Endothelial cell of hepatic sinusoid (primary cell): ENCODE measurements around the gene RMDN2.
"Not testable (repeated sequence)": the region's sequence is repeated elsewhere in the genome, so short reads cannot be mapped to it uniquely, and the experiment has no call there.

Experiments used
- in situ Hi-C: cut with HindIII; loops from 2 replicates; pipeline ENCODE4 v1.10.0; 2017; ENCODE audit warnings: low sequenced_read_pairs

RMDN2 gene

DNA sequence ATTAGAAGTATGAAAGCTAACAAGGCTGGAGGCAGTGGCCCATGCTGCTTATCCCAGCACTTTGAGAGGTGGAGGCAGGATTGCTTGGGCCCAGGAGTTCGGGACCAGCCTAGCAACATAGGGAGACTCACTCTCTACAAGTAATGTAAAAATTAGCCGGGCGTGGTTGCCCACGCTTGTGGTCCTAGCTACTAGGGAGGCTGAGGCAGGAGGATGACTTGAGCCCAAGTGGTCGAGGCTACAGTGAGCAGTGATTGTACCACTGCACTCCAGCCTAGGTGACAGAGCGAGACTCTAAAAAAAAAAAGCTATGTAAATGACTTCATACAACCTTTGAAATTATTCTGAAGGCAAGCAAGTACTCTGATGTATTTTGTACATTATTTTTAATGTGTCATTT, 1.5 kb downstream of the RMDN2 start:
- in situ Hi-C loops, result no loop called here

DNA sequence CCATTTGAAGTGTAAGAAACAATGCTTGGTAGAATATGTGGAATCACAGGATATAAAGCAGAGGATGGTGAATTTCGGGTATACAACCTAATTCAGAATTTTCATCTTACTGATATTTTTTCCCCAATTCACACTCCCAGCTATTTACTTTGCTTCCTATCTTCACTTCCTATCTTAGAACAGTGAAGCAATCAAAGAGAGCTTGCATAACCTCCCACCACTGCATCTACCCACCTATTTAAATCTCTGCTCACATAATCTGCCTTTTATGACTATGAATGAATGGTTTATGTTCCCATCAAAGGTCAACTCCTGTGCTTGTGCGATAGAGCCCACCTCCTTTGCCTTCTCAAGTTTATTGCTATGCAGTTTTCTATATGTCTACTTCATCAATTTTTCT, 3.3 kb downstream of the RMDN2 start:
- in situ Hi-C loops, result no loop called here

GRCh38 chr2:37930392-37930791, 5.3 kb downstream of the RMDN2 start:
- in situ Hi-C loops, result not testable (repeated sequence)

DNA sequence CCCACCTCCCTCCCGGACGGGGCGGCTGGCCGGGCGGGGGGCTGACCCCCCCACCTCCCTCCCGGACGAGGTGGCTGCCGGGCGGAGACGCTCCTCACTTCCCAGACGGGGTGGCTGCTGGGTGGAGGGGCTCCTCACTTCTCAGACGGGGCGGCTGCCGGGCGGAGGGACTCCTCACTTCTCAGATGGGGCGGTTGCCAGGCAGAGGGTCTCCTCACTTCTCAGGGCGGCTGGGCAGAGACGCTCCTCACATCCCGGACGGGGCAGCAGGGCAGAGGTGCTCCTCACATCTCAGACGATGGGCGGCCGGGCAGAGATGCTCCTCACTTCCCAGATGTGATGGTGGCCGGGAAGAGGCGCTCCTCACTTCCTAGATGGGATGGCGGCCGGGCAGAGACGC, 7.8 kb downstream of the RMDN2 start:
- in situ Hi-C loops, result not testable (repeated sequence)

DNA sequence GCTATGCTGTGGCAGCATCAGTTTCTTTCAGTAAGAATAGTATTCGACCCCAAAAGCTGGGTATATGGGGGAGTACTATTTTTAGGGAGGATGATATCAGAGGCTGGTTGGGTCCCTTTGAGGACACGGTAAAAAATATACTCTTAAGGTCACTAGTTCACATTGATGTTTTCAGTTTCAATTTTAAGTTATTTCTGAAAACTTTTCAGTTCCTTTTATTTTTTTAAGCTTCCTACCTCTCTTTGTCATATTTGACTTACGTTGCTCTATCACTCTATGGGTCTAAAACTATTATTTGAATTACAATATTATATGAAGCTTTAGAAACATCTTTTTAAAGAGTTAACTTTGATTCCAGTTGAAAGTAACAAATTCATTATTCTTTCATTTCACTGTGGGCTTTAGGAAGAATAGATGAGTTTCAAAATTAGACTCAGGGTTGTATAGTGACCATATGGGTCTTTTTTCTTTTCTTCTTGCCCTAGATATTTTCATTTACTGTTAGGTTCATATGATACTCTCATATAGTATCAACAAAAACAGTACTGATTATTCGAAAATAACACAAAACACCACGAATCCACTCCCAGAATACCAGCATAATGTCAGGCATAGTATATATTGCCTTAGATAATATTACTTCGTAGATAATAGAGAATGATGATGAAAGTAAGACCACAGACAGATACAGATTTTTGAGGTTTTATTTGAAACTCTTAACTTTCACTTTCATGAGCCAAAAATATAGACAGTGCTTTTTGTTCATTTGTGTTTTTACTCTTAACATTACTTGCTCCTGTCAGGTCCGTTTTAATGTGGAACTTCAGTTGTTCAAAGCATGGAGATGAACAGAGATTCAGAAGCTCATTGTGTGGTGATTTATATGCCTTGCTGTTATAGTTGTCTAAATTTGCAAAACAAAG, 9.8 kb downstream of the RMDN2 start:
- in situ Hi-C loops, result no loop called here

- in situ Hi-C loops, result not testable (repeated sequence)
Observed at GRCh38 chr2:37937568-37937967, 12.5 kb downstream of the RMDN2 start.

- in situ Hi-C loops, result not testable (repeated sequence)
Observed at GRCh38 chr2:37941267-37941666, 16.2 kb downstream of the RMDN2 start.

- in situ Hi-C loops, result no loop called here
Observed at GRCh38 chr2:37944268-37944667, 19.2 kb downstream of the RMDN2 start.

DNA sequence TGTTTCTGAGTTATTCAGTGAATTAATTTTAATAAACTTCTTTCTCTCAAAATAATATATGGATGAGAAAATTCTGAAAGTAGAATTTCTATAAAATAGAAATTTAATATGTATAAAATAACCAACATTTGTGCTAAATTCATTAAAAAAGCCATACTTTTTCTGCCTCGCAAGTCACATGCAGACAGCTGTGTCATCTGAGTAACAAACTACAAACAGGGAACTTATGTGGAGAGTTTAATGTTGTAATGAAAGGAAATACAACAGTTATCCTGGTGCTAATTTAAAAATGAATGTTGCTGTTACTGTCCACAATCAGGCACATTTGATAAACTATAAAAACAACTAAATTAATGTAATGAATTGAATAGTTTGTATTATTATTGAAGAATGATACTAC, 22.2 kb downstream of the RMDN2 start:
- in situ Hi-C loops, result no loop called here

DNA sequence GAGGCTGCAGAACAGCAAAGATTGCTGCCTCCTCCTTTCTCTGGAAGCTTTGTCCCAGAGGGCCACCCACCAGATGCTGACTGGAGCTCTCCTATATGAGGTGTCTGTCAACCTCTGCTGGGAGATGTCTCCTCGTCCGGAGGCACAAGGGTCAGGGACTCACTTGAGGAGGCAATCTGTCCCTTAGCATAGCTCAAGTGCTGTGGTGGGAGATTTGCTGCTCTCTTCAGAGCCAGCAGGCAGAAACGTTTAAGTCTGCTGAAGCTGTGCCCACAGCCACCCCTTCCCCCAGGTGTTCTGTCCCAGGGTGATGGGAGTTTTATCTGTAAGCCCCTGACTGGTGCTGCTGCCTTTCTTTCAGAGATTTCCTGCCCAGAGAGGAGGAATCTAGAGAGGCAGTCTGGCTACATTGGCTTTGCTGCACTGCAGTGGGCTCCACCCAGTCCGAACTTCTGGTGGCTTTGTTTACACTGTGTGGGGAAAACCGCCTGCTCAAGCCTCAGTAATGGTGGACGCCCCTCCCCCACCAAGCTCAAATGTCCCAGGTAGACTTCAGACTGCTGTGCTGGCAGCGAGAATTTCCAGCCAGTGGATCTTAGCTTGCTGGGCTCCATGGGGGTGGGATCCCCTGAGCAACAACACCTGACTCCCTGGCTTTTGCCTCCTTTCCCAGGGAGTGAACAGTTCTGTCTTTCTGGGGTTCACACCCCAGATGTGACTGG, 37.1 kb downstream of the RMDN2 start:
- in situ Hi-C loops, result not testable (repeated sequence)

- in situ Hi-C loops, result not testable (repeated sequence)
Observed at GRCh38 chr2:37962740-37963121, 37.6 kb downstream of the RMDN2 start.

DNA sequence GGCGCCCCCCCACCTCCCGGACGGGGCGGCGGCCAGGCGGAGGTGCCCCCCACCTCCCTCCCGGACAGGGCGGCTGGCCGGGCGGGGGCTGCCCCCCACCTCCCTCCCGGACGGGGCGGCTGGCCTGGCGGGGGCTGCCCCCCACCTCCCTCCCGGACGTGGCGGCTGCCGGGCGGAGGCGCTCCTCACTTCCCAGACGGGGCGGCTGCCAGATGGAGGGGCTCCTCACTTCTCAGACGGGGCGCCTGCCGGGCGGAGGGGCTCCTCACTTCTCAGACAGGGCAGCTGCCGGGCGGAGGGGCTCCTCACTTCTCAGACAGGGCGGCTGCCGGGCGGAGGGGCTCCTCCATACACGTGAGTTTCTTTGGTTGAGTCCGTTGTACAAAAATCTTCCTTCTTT, 38.8 kb downstream of the RMDN2 start:
- in situ Hi-C loops, result not testable (repeated sequence)

DNA sequence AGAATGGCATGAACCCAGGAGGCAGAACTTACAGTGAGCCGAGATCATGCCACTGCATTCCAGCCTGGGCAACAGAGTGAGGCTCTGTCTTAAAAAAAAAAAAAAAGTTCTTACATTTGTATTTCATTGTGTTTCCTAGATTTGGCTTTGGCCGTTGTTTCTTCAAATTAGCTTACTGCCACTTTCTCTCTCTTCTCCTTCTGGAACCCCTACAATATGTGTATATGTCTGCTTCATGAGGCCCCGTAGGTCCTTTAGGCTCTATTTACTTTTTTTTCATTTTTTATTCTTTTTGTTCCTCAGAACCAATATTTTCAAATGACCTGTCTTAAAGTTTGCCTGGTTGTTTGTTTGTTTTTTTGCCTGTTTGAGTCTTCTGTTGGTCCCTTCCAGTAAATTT, 41.2 kb downstream of the RMDN2 start:
- in situ Hi-C loops, result no loop called here

DNA sequence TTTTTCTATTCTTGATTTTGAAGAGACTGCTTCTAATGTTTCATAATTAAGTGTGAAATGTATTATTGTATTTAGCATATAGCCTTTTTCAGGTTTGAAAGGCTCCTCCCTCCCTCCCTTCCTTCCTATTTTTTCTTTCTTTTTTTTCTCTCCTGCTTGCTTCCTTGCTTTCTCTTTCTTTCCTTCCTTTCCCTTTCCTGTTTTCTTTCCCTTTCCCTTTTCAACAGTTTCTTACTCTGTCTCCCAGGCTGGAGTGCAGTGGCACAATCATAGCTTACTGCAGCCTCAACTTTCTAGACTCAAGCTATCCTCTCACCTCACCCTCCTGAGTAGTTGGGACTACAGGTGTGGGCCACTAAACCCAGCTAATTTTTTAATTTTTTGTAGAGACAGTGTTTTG, 44.6 kb downstream of the RMDN2 start:
- in situ Hi-C loops, result no loop called here

DNA sequence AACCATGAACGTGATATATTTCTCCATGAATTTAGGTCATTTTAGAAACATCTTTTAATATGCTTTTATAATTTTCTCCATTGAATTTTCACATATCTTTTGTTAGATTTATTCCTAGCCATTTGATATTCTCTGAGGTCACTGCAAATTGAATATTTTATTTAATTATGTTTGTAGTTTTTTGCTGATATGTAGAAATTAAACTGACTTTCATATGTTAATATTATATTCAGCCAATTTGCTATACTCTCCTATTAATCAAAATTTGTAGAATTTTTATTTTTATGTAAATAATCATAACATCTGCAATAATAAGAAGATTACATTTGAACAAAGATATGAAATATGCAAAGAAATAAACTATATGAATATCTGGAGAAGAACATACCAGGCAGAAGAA, 46.9 kb downstream of the RMDN2 start:
- in situ Hi-C loops, result no loop called here

- in situ Hi-C loops, result no loop called here
Observed at GRCh38 chr2:37973615-37974353, 48.7 kb downstream of the RMDN2 start.

- in situ Hi-C loops, result no loop called here
Observed at GRCh38 chr2:37975808-37976207, 50.7 kb downstream of the RMDN2 start.

DNA sequence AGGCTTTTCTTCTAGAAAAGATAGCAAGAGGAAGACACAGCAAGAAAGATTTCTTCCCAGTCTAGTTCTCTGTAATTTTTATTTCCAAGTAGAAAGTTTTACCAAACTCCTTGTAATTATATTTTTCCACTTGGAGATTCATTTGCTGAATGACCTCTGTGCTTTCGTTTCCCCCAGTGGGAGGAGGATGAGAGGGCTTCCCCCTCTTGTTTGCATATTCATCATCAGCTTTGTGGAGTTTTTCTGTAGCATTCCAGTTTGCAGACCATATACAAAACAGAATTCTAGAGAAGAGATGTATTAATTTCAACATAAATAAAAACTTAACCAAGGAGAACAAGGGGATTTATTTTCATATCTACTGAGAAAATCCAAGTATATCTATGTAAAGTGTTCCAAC, 51.3 kb downstream of the RMDN2 start:
- in situ Hi-C loops, result no loop called here

GRCh38 chr2:37982147-37982582, 57.1 kb downstream of the RMDN2 start:
- in situ Hi-C loops, result no loop called here

DNA sequence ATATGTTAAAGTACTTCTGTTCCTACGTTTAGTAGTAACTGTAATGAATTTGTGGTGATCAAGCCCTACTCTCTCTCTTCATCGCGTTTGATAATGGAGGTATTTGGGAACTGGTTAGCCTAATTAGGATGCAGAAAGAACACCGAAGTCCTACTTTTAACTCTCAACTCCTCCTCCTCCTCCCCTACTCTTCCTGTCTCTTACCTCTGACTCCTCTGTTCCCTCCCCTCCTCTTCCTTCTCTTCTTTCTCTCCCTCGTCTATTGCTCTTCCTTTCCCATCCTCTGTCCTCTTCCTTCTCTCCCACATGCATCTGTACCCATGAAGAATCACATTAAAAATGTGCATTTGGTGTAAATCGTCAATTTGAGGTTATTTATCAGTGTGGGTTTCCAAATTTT, 57.8 kb downstream of the RMDN2 start:
- in situ Hi-C loops, result no loop called here

GRCh38 chr2:37983719-37984118, 58.6 kb downstream of the RMDN2 start:
- in situ Hi-C loops, result no loop called here
